Tibial nerve (tissue), 4 donors: ENCODE measurements around the gene RIOX2. TPM values are rescaled to one million over a fixed set of nuclear protein-coding genes. Genes with fewer than 3 reads are reported as not detected.

Experiments
- DNase-seq, 2 donors: peaks; one replicate each; pipeline ENCODE4 v3.0.0-alpha.2; 2019; ENCODE audit warnings: low spot score in 2 of 2
- H3K27ac ChIP-seq, 4 donors: fragments of 200-600 bp; sonication (generic) in 3 of 4; one replicate each; pipeline ENCODE4 v1.5.1; 2017 to 2019; ENCODE audit warnings: mild to moderate bottlenecking in 1 of 4
- H3K27me3 ChIP-seq, 2 donors: fragments of 200-600 bp; sonication (generic) in 1 of 2; one replicate each; pipeline versions ENCODE4 v1.5.1 to v1.6.0; 2017 to 2019
- H3K36me3 ChIP-seq, 3 donors: fragments of 200-600 bp; sonication (generic); one replicate each; pipeline ENCODE4 v1.5.1; 2018 to 2019
- H3K4me1 ChIP-seq, 4 donors: fragments of 200-600 bp; sonication (generic) in 3 of 4; one replicate each; pipeline ENCODE4 v1.5.1; 2017 to 2019
- H3K4me3 ChIP-seq, 4 donors: fragments of 200-600 bp; sonication (generic) in 3 of 4; one replicate each; pipeline ENCODE4 v1.5.1; 2017 to 2019; ENCODE audit warnings: mild to moderate bottlenecking in 1 of 4, moderate library complexity in 1 of 4
- H3K9me3 ChIP-seq, 4 donors: fragments of 200-600 bp; sonication (generic) in 3 of 4; one replicate each; pipeline ENCODE4 v1.5.1; 2017 to 2019
- EP300 ChIP-seq, 2 donors: sonication (generic); formaldehyde crosslinking; IDR thresholded peaks; one replicate each; pipeline ENCODE4 v1.6.1; 2017; ENCODE audit warnings: antibody characterized with exemption in 2 of 2, mild to moderate bottlenecking in 1 of 2
- POLR2A ChIP-seq, 2 donors: fragments of 450-650 bp; IDR thresholded peaks; one replicate each; pipeline ENCODE4 v1.6.1; 2017; ENCODE audit warnings: antibody characterized with exemption in 2 of 2, mild to moderate bottlenecking in 2 of 2, moderate library complexity in 2 of 2
- whole genome bisulfite sequencing, 2 donors: methylation state at CpG; one replicate each; pipeline ENCODE4 v1.1.5; 2018; 5-methylcytosine and 5-hydroxymethylcytosine counted together
- total RNA-seq, 4 donors: library from RNA; depleted of rRNA; stranded (reverse); fragments of >200 nt; gene quantifications; one replicate each; pipeline ENCODE4 v1.1.0, GENCODE V29; 2016
- TF ChIP-seq, protein P1 (sequence below), 5 experiments: fragments of 200-600 bp in 3 of 5; fragments of 450-650 bp in 2 of 5; sonication (generic) in 3 of 5; IDR thresholded peaks; one replicate each; pipeline ENCODE4 v1.5.1; 2016 to 2019; ENCODE audit warnings: antibody characterized with exemption in 5 of 5, mild to moderate bottlenecking in 3 of 5, moderate library complexity in 2 of 5

Gene RIOX2
- total RNA-seq, 4 donors from 2014 or later = 24.9 to 27.0 (median 26.8) TPM

DNA sequence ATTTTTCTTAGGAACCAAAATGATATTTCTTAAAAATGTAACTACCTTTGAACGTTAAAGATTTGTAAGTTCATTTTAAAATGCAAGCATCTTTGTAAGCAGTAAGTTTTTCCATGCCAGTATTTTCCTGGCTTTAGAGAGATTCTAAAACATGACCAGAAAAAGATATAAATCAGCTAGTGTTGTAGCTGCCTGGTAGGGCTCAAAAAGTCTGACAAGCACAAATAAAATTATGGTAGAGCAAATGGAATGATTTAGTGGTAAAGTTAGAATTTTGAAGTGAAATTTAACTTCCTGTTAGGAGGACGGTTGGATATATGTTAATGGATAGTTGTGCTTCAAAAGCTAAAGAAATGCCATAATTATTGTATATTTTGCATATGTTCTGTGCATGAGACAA, 33.2 kb upstream of the RIOX2 start:
- TF ChIP-seq EP300 (IDR thresholded peaks at IDR 0.05) (no peak), POLR2A (IDR thresholded peaks at IDR 0.05) (no peak)
- TF ChIP-seq, protein P1, sequence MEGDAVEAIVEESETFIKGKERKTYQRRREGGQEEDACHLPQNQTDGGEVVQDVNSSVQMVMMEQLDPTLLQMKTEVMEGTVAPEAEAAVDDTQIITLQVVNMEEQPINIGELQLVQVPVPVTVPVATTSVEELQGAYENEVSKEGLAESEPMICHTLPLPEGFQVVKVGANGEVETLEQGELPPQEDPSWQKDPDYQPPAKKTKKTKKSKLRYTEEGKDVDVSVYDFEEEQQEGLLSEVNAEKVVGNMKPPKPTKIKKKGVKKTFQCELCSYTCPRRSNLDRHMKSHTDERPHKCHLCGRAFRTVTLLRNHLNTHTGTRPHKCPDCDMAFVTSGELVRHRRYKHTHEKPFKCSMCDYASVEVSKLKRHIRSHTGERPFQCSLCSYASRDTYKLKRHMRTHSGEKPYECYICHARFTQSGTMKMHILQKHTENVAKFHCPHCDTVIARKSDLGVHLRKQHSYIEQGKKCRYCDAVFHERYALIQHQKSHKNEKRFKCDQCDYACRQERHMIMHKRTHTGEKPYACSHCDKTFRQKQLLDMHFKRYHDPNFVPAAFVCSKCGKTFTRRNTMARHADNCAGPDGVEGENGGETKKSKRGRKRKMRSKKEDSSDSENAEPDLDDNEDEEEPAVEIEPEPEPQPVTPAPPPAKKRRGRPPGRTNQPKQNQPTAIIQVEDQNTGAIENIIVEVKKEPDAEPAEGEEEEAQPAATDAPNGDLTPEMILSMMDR (IDR thresholded peaks at IDR 0.05) = no peak
- H3K4me1 ChIP-seq = no peaks in the 10 kb centered on the region
- no peak for DNase-seq
- H3K9me3 ChIP-seq = no peaks in the 10 kb centered on the region
- H3K27me3 ChIP-seq = no peaks in the 10 kb centered on the region
- no peaks in the 10 kb centered on the region for H3K36me3 ChIP-seq
- H3K27ac ChIP-seq = no peak overlapping the region
- WGBS, 2 donors = 86 to 87% methylated on average over 2 of the region's 2 CpGs
- no peak overlapping the region for H3K4me3 ChIP-seq

DNA sequence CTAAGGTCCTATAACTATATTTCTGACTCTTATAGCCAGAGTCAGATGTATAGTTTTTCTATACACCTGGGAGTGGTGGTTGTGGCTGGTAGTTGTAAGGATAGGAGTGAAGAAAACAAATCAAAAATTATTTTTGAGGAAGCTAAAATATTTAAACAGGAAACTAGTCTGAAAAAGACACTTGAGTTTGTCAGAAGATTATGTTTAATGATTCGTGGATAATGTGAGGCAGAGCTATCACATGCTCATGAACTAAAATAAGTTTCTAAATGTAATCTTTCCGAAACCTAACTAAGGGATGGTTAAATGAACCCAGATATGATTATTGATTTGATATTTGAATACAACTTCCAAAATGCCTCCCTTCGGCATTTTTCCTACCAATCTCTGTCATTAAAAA, 32.5 kb upstream of the RIOX2 start:
- DNase-seq = no peak
- H3K27ac ChIP-seq = no peak overlapping the region
- 89 to 91% methylated on average over 3 of the region's 3 CpGs for WGBS, 2 donors
- no peaks in the 10 kb centered on the region for H3K27me3 ChIP-seq
- no peaks in the 10 kb centered on the region for H3K36me3 ChIP-seq
- H3K9me3 ChIP-seq = no peaks in the 10 kb centered on the region
- TF ChIP-seq, protein P1 (IDR thresholded peaks at IDR 0.05) = no peak
- TF ChIP-seq EP300 (IDR thresholded peaks at IDR 0.05) = no peak
- no peak for TF ChIP-seq POLR2A (IDR thresholded peaks at IDR 0.05)
- no peaks in the 10 kb centered on the region for H3K4me1 ChIP-seq
- no peak overlapping the region for H3K4me3 ChIP-seq

DNA sequence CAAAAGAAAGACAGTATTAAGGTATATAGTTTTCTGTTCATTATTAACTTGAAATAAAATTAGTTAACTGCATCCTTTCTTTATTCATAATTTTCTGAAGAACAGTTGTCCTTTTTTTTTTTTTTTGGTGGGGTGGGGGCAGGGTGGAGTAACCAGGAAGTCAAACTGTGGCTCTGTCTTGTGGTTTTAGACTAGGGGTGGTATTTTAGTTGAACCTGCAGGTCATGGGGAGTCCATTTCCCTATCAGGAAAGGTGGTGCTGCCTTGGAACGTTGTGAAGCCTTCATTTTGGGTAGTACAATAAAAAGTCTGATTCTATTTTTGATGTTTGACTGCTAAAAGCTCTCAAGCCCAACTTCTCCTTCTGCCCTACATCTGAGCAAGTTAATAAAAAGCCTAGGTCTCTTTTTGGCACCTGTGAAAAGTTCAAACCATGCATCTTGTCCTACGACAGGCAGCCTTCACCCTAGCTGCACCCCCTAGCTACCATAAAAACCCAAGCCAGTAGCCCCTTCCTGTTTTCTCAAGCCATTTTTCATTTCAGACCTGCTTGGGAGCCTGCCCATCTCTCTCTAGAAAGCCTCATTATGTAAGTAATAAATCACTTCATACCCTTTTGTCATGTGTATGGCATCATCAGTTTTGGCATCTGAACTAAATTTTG, 31.2 kb upstream of the RIOX2 start:
- no peak for DNase-seq
- H3K4me1 ChIP-seq = no peaks in the 10 kb centered on the region
- H3K36me3 ChIP-seq = no peaks in the 10 kb centered on the region
- H3K27me3 ChIP-seq = no peaks in the 10 kb centered on the region
- H3K9me3 ChIP-seq = no peaks in the 10 kb centered on the region
- TF ChIP-seq POLR2A (IDR thresholded peaks at IDR 0.05) = no peak
- no peak overlapping the region for H3K27ac ChIP-seq
- H3K4me3 ChIP-seq = no peak overlapping the region
- 69 to 76% methylated on average over 2 of the region's 2 CpGs for WGBS, 2 donors

DNA sequence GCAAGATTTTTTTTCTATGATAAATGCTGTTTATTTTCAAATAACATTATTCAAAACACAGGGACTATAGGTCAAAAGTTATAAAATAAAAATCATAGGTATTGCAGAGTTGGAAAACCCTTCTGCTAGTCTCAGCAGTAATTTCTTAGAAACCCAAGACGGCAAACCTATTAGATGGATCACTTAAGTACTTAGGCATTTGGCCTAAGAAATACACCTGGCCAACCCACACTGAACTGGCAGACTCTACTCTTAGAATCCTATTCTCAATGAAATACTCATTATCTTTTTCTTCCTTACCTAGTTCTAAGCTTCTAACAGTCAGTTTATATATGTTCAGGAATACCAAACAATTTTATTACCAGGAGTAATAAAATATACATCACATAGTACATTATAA, 30.5 kb upstream of the RIOX2 start:
- Histone ChIP-seq H3K36me3 (no peaks in the 10 kb centered on the region), H3K9me3 (no peaks in the 10 kb centered on the region), H3K4me1 (no peaks in the 10 kb centered on the region), H3K27me3 (no peaks in the 10 kb centered on the region), H3K27ac (no peak overlapping the region), H3K4me3 (no peak overlapping the region)
- TF ChIP-seq EP300 (IDR thresholded peaks at IDR 0.05) = no peak
- TF ChIP-seq, protein P1 (IDR thresholded peaks at IDR 0.05) = no peak
- no peak for DNase-seq
- WGBS, 2 donors = 91 to 93% methylated on average over 1 of the region's 1 CpG

DNA sequence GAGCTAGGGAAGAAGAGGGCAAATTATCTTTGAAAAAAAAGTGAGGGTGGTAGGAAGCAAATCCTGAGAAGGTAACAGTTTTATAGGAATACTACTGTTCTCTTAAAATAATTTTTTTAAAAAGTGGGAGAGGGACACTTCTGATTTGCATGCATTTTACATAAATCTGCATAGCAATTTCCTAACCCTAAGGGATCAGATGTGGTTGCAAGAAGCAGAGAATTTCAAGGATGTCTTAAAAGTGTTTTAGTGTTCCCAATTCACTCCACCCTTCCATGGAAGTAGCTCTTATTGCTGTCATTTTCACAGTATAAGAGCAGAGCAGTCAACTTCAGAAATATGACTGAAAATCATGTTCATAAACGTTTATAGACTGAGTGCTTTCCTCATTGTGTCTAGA, 27.8 kb upstream of the RIOX2 start:
- Histone ChIP-seq H3K4me3 (no peak overlapping the region), H3K4me1 (no peaks in the 10 kb centered on the region), H3K36me3 (no peaks in the 10 kb centered on the region), H3K9me3 (no peaks in the 10 kb centered on the region), H3K27ac (no peak overlapping the region), H3K27me3 (no peaks in the 10 kb centered on the region)
- 46 to 47% methylated on average over 1 of the region's 1 CpG for WGBS, 2 donors
- TF ChIP-seq POLR2A (IDR thresholded peaks at IDR 0.05) = no peak
- no peak for TF ChIP-seq EP300 (IDR thresholded peaks at IDR 0.05)
- TF ChIP-seq, protein P1 (IDR thresholded peaks at IDR 0.05) = no peak
- no peak for DNase-seq

DNA sequence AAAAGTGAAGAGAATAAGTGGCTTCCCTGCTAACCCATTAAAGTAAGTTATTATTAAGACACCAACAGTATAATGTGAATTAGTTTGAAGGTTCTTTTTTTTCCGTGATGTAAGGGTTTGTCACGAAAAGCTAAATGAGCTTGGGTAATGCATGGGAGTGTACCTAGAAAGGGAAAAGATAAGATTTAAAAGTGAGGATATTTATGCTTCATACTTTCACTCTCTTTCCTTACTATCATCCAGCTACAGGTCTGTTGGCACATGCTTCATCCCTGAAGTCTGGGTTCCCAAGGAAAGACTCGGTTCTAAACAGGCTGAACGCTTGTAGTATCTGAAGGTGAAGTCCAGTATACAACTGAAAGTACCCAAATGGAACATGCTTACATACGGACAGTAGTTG, 26.9 kb upstream of the RIOX2 start:
- no peak for TF ChIP-seq EP300 (IDR thresholded peaks at IDR 0.05)
- no peak for TF ChIP-seq POLR2A (IDR thresholded peaks at IDR 0.05)
- TF ChIP-seq, protein P1 (IDR thresholded peaks at IDR 0.05) = no peak
- H3K27ac ChIP-seq = no peak overlapping the region
- DNase-seq = no peak
- no peaks in the 10 kb centered on the region for H3K9me3 ChIP-seq
- no peak overlapping the region for H3K4me3 ChIP-seq
- H3K4me1 ChIP-seq = no peaks in the 10 kb centered on the region
- no peaks in the 10 kb centered on the region for H3K36me3 ChIP-seq
- H3K27me3 ChIP-seq = no peaks in the 10 kb centered on the region
- 94% methylated on average over 5 of the region's 5 CpGs for WGBS, 2 donors
